Umbilical cord (tissue), 2 donors: ENCODE measurements around the gene DHX32. TPM values are rescaled to one million over a fixed set of nuclear protein-coding genes. Genes with fewer than 3 reads are reported as not detected.
A peak's percentile ranks its signal among the peaks of the same experiment; 100 is the strongest.

Experiments used
- DNase-seq: peaks from one replicate; pipeline ENCODE4 v3.0.0-alpha.2; 2015; ENCODE audit warnings: low spot score
- total RNA-seq: library from RNA; depleted of rRNA; stranded (reverse); fragments of >200 nt; gene quantifications from one replicate; pipeline ENCODE4 v1.2.3, GENCODE V29; 2014; ENCODE audit warnings: low replicate concordance; ENCODE audit not compliant: insufficient read depth

DHX32 gene
- total RNA-seq, 1 donor from 2014 or later, result 40.4 TPM

GRCh38 chr10:125811251-125811650 lies 69.8 kb downstream of the DHX32 start:
- DNase-seq, result peak; percentile 3

- DNase-seq, result no peak
Measured at GRCh38 chr10:125808047-125808446, 73.0 kb downstream of the DHX32 start.

- no peak for DNase-seq
Measured at GRCh38 chr10:125802739-125803138, 78.4 kb downstream of the DHX32 start.

GRCh38 chr10:125802131-125802530 lies 79.0 kb downstream of the DHX32 start:
- no peak for DNase-seq

GRCh38 chr10:125801574-125801973 lies 79.5 kb downstream of the DHX32 start:
- DNase-seq, result no peak

GRCh38 chr10:125799451-125800182 lies 81.5 kb downstream of the DHX32 start:
- peak; percentile 87 for DNase-seq

GRCh38 chr10:125797994-125798662 lies 83.0 kb downstream of the DHX32 start:
- no peak for DNase-seq

GRCh38 chr10:125797424-125797823 lies 83.7 kb downstream of the DHX32 start:
- no peak for DNase-seq

GRCh38 chr10:125795637-125796190 lies 85.4 kb downstream of the DHX32 start:
- DNase-seq, result no peak

- DNase-seq, result no peak
Measured at GRCh38 chr10:125795128-125795527, 86.0 kb downstream of the DHX32 start.

GRCh38 chr10:125792342-125793300 lies 88.5 kb downstream of the DHX32 start:
- no peak for DNase-seq

- DNase-seq, result no peak
Measured at GRCh38 chr10:125788156-125789034, 92.7 kb downstream of the DHX32 start.

Other genes starting within 250 kb of the DHX32 start
- not detected for gene TEX36, start 198.1 kb downstream of the DHX32 start, total RNA-seq
- gene EDRF1, start 161.6 kb downstream of the DHX32 start, total RNA-seq, result 34.7 TPM
- gene MMP21, start 105.5 kb downstream of the DHX32 start, total RNA-seq, result not detected
- 72.7 TPM for gene UROS, start 58.0 kb downstream of the DHX32 start, total RNA-seq
- 52.5 TPM for gene BCCIP, start 57.7 kb downstream of the DHX32 start, total RNA-seq
- gene FANK1, start 15.3 kb upstream of the DHX32 start, total RNA-seq, result 4.3 TPM